ENCODE measurements around the gene DUSP22.
"Not testable (repeated sequence)": the region's sequence is repeated elsewhere in the genome, so short reads cannot be mapped to it uniquely, and the experiment has no call there.

Gene DUSP22

GRCh38 chr6:291697-292505 is at the start of gene DUSP22:
Gene DUSP22 (plus strand): TSS chr6:292487. CDS start chr6:292540, 53 bp downstream.
- peak; percentile 81 for DNase-seq (ENCODE audit: low read depth)

DNA sequence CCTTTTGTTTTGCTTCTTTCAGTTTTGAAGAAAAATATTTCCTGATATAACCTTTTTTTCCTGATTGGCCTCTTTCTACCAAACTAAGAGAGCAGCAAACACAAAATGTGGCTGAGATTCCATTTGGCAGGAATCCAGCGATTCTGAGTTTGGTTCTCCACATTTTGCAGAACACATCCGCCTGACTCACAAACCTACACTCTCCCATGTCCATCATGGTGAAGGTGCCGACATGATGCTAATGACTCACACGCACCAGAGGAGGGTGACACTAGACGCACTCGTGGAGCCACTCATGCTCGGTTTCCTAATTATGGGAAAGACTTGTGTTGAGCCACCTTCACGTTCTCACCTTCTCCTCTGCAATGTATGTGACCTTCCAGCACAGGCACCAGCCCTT is 45.9 kb upstream of the DUSP22 start:
- no peak for DNase-seq (ENCODE audit: low read depth)

- no peak for DNase-seq (ENCODE audit: low read depth)
These were observed 44.9 kb upstream of the DUSP22 start for GRCh38 chr6:247351-247750.

GRCh38 chr6:248046-248445 is 44.2 kb upstream of the DUSP22 start:
- DNase-seq (ENCODE audit: low read depth), result not testable (repeated sequence)

DNA sequence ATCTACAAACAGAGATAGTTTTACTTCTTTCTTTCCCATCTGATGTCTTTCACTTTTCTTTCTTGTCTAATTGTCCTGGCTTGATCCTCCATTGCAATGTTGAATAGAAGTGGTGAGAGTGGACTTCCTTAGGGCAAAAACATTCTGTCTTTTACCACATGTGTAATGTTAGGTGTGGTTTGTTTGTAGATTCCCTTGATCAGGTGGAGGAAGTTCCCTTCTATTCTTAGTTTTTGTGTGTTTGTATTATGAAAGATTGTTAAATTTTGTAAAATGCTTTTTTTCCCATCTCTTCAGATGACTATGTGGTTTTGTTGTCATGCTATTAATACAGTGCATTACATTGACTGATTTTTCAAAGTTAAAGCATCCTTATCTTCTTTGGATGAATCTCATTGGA is 41.6 kb upstream of the DUSP22 start:
- DNase-seq (ENCODE audit: low read depth), result no peak

- DNase-seq (ENCODE audit: low read depth), result no peak
These were observed 40.4 kb upstream of the DUSP22 start for GRCh38 chr6:251920-252319.

DNA sequence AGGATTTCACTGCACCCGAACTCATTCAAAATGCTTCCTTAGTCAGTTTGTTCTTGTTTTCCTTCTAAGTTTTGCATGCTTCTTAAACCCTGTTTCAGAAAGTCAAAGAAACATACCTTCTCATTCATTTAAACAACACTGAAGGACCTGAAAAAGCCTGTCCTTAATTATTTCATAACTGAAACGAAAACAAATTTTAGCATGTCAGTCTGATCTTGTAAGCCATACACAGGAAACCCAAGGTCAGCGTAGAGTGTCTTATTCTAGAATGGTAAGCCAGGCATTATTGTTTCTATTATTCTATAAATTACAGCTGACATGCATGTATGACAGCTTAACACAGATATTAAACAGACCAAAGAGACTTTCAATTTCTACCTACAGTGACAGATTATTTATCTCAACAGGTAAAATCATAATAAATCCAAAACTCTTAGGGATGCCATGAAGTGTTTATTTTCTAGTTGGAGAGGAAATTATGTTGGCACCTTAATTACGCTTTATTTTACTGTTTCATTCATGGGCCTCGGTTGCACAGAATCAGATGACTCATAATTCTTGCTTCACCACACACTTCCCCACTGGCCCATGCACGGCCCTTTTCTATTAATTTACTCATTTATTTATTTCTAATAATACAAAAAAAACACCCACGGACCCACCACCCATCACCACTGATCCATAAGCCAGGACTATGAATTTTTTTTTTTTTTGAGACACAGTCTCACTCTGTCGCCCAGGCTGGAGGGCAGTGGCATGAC is 39.3 kb upstream of the DUSP22 start:
- DNase-seq (ENCODE audit: low read depth), result no peak

GRCh38 chr6:254016-254415 is 38.3 kb upstream of the DUSP22 start:
- no peak for DNase-seq (ENCODE audit: low read depth)

- no peak for DNase-seq (ENCODE audit: low read depth)
These were observed 37.1 kb upstream of the DUSP22 start for GRCh38 chr6:255041-255750.

DNA sequence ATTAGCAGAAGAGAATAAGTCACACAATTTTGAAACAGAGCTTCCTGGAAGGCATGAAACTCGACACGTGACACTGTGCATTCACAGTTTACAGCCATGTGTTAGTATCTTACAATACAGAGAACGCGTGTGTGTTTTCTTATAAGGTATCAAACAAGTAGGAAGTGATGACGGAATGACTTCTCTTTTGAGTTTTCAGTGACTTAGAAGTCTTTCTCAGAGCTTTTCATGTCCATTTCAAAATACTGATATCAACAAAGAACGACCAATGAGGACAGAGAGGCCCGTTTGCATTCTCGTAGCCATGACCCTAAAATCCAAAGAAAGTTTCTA is 36.6 kb upstream of the DUSP22 start:
- no peak for DNase-seq (ENCODE audit: low read depth)

- no peak for DNase-seq (ENCODE audit: low read depth)
These were observed 36.1 kb upstream of the DUSP22 start for GRCh38 chr6:256169-256568.

DNA sequence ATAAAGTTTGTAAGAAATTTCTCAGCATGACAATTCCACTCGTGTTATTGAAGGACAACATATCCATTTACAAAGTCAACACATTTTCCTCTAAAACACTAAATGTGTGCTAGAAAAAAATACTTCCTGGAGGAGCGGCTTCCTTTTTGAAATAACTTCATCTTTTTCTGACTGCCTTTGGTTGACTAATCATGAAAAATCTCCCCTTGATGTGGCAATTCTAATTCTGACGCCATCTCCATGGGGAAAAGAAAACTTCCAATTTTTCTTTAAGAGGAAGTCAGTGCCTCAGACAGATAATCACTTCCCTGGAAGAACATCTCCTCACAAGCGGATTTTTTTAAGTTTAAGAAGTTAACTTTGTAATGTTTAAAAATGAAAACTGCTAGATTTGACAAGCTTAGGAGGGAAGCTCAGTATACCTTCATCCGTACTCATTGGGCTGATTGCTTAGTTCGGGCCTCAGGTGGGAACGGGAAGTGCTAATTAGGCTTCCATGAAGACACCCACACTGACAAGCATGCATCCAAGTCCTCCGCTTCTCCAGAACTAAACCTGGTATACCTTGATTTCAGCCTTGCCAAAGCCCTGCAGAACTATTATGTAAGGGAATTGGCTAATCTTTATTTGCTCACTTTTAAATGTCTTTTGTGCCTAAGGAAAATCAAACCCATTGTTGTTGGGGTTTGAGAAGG is 35.1 kb upstream of the DUSP22 start:
- no peak for DNase-seq (ENCODE audit: low read depth)

DNA sequence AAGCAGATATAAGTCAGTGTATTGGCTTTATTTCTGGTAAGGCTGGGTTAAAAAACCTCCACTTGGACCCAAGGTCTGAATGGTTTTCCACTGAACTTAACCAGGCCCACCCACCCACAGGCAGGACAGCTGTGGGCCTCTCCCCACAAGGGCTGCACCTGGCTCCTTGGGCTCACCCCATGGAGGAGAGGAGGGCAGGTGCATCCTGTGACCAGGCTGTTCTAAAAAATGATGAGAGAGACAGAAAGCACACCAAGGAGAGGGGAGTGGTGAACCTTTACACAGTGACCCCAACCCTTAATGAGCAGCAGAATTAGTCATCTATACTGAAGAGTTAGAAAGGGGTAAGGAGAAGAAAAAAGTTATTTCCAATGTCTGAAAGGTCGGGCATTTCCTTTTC is 34.5 kb upstream of the DUSP22 start:
- no peak for DNase-seq (ENCODE audit: low read depth)

GRCh38 chr6:259316-259715 is 33.0 kb upstream of the DUSP22 start:
- DNase-seq (ENCODE audit: low read depth), result no peak

DNA sequence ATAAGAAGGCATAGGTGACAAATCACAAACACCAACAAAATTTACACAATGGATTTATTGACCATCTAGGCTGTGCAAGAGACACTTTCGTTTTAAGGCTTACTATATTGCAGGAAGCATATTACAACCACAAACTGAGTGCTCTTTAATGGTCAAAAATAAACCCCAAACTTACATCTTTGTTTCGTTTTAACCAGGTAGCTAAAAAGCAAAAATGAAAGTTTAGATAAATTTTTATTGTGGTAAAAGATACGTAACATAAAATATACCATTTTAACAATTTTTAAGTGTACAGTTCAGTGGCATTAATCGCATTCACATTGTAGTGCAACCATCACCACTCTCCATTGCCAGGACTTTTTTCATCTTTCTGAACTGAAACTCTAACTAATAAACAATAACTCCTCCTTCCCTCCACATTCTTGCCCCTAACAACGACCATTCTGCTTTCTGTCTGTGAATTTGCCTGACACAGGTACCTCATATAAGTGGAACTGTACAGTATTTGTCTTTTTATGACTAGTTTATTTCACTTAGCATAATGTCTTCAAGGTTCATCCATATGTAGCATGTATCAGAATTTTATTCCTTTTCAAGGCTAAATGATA is 32.3 kb upstream of the DUSP22 start:
- no peak for DNase-seq (ENCODE audit: low read depth)

GRCh38 chr6:264626-265025 is 27.7 kb upstream of the DUSP22 start:
- DNase-seq (ENCODE audit: low read depth), result no peak

DNA sequence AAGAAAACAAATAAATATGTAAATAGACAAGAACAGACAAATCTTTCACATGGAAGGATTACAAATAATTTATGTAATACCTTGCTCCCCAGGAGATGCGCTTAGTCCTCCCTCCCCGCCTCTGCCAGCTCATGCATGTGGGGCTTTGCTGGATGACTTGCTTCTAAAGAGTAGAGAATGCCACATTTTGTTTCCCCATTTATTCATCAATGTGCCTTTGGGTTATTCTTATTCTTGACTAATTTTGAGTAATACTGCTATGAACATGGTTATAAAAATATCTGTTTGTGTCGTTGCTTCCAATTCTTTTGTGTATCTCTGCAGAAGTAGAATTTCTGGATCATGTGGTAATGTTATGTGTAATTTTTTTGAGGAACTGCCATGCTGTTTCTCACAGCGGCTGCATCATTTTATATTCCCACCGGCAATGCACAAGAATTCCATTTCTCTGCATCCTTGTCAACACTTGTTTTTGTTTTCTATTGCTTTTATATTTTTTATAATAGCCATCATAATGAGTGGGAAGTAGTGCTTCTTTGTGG is 23.8 kb upstream of the DUSP22 start:
- DNase-seq (ENCODE audit: low read depth), result no peak

DNA sequence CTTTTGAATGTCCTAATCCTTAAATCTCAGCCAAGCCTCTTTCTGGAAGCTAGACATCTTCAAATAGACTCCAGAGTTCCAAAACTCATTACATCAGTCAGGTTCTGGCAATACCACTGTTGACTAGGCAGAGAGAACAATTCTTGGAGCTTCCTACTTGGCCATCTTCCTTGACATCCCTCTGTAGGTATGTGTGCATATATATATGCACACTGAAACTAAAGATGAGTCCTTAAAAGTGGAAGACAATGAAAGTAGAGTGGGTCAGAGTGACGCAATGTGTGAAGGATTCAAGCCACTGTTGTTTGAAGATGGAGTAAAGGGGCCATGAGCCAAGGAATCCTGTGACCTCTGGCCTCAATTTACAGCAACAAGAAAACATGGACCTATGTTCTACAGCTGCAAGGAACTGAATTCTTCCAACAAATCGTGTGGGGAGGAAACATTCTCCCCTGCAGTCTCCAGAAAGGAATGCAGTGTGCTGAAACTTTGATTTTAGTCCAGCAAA is 18.7 kb upstream of the DUSP22 start:
- no peak for DNase-seq (ENCODE audit: low read depth)

- no peak for DNase-seq (ENCODE audit: low read depth)
These were observed 14.5 kb upstream of the DUSP22 start for GRCh38 chr6:277746-278145.

GRCh38 chr6:278494-278893 is 13.8 kb upstream of the DUSP22 start:
- no peak for DNase-seq (ENCODE audit: low read depth)

DNA sequence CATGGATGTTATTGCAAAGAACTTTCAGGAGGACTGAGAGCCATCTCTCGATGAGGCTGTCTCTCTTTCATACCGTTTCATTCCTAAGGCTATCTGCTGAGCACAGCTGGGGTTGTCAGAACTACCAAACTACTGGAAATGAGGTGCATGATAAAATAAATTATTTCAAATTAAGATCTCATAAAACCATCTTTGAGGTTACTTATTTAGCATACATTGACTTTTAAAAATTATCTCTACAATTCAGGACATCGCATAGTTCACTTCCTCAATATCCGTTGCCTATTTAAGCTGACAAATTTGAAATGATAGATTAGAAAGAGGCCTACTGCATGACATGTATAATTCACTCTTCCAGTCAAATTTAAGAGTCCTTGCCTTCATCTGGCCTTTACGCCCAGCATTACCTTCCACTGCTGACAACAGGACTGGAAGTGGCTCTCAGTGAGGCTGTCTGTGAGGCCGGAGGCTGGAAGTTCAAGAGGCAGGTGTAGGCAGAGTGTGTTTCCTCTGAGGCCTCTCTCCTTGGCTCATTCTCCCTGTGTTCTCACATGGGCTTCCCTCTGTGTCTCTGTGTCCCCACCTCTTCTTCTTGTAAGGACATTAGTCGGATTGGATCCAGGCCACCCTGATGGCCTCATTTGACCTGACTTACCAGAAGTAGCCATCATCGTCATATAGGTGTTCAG is 12.8 kb upstream of the DUSP22 start:
- no peak for DNase-seq (ENCODE audit: low read depth)
